OCI-LY7 (cell line): ENCODE results near the gene DCAF15. TPM values are rescaled to one million over a fixed set of nuclear protein-coding genes. Genes with fewer than 3 reads are reported as not detected.

Experiments used
- BruUV-seq: library from RNA; stranded (reverse); fragments of 400-500 nt; replicated peaks from 2 replicates; lab custom pipeline; 2021; lab: Mats Ljungman, UMichigan
- CTCF ChIA-PET: fragments of 300-600 bp; sonication (Branson Sonifier 250); formaldehyde crosslinking; loops from one replicate; lab custom pipeline; 2022; ENCODE audit warnings: antibody characterized with exemption; ENCODE audit not compliant: unreplicated experiment; lab: Charles Lee
- POLR2A ChIA-PET: fragments of 300-600 bp; sonication (Branson Sonifier 250); formaldehyde crosslinking; loops from one replicate; lab custom pipeline; 2022; ENCODE audit warnings: antibody characterized with exemption; lab: Charles Lee
- DNase-seq: peaks from one replicate; pipeline ENCODE4 v3.0.0-alpha.2; 2015; ENCODE audit warnings: low spot score
- H2AFZ ChIP-seq: fragments of 200-600 bp; sonication (generic), shearing (Covaris generic); 2 replicates; pipeline ENCODE4 v1.6.1; 2014; ENCODE audit warnings: mild to moderate bottlenecking, antibody characterized with exemption, low read length, moderate library complexity
- H3K27ac ChIP-seq: fragments of 200-600 bp; sonication (generic); 2 replicates; pipeline ENCODE4 v1.5.1; 2014; ENCODE audit warnings: mixed run types, low read depth, mild to moderate bottlenecking, moderate library complexity, low read length, inconsistent platforms; ENCODE audit not compliant: poor library complexity, severe bottlenecking
- H3K36me3 ChIP-seq: fragments of 200-600 bp; sonication (generic); 2 replicates; pipeline ENCODE4 v1.6.1; 2014; ENCODE audit warnings: mild to moderate bottlenecking, antibody characterized with exemption, low read length, moderate library complexity, mixed read lengths; ENCODE audit not compliant: insufficient read depth
- H3K4me1 ChIP-seq: fragments of 200-600 bp; sonication (generic); 2 replicates; pipeline ENCODE4 v1.5.1; 2014; ENCODE audit warnings: mild to moderate bottlenecking, low read length; ENCODE audit not compliant: insufficient read depth, poor library complexity, severe bottlenecking
- H3K4me2 ChIP-seq: fragments of 200-600 bp; sonication (generic); 2 replicates; pipeline ENCODE4 v1.6.1; 2014; ENCODE audit warnings: mild to moderate bottlenecking, low read length
- H3K4me3 ChIP-seq: fragments of 200-600 bp; sonication (generic); 2 replicates; pipeline ENCODE4 v1.5.1; 2014; ENCODE audit warnings: mild to moderate bottlenecking, low read depth, low read length; ENCODE audit not compliant: poor library complexity, severe bottlenecking
- H3K79me2 ChIP-seq: fragments of 200-600 bp; sonication (generic); 2 replicates; pipeline ENCODE4 v1.6.1; 2016; ENCODE audit warnings: low read depth, mild to moderate bottlenecking, low read length, moderate library complexity, mixed read lengths; ENCODE audit not compliant: insufficient read depth
- H3K9me2 ChIP-seq: fragments of 200-600 bp; sonication (generic); 2 replicates; pipeline ENCODE4 v1.6.1; 2016; ENCODE audit warnings: mild to moderate bottlenecking, low read length, mixed read lengths; ENCODE audit not compliant: insufficient read depth
- H3K9me3 ChIP-seq: fragments of 200-600 bp; sonication (generic); 2 replicates; pipeline ENCODE4 v1.6.1; 2014; ENCODE audit warnings: mild to moderate bottlenecking, mixed run types, low read length, mixed read lengths
- H4K20me1 ChIP-seq: fragments of 200-600 bp; sonication (generic); 2 replicates; pipeline ENCODE4 v1.6.1; 2014; ENCODE audit warnings: mild to moderate bottlenecking, antibody characterized with exemption, low read length, moderate library complexity, mixed read lengths; ENCODE audit not compliant: insufficient read depth
- EZH2phosphoT487 ChIP-seq: fragments of 200-600 bp; sonication (generic); IDR thresholded peaks from 2 replicates; pipeline ENCODE4 v1.6.1; 2018; ENCODE audit warnings: low read depth, borderline replicate concordance, mild to moderate bottlenecking, mixed run types, antibody characterized with exemption, low read length, moderate library complexity, mixed read lengths
- intact Hi-C: fragments of 100-400 bp; cut with micrococcal nuclease; formaldehyde crosslinking; loops from one replicate; pipeline ENCODE4 v1.10.0; 2022; ENCODE audit not compliant: unreplicated experiment
- total RNA-seq, 2 experiments: library from RNA; depleted of rRNA in 1 of 2; stranded (reverse); fragments of >200 nt in 1 of 2; shearing (Covaris generic) in 1 of 2; gene quantifications; 2 replicates each; pipeline ENCODE4 v1.2.3, GENCODE V29; 2014 to 2022
- TF ChIP-seq, protein P1 (sequence below): fragments of 200-600 bp; sonication (generic); conservative IDR thresholded peaks from 2 replicates; pipeline ENCODE4 v1.5.1; 2014; ENCODE audit warnings: mild to moderate bottlenecking, antibody characterized with exemption, low read length, moderate library complexity, mixed read lengths

The DCAF15 gene
- total RNA-seq, 2 experiments from 2014 or later = 71.3 to 86.2 TPM

DNA sequence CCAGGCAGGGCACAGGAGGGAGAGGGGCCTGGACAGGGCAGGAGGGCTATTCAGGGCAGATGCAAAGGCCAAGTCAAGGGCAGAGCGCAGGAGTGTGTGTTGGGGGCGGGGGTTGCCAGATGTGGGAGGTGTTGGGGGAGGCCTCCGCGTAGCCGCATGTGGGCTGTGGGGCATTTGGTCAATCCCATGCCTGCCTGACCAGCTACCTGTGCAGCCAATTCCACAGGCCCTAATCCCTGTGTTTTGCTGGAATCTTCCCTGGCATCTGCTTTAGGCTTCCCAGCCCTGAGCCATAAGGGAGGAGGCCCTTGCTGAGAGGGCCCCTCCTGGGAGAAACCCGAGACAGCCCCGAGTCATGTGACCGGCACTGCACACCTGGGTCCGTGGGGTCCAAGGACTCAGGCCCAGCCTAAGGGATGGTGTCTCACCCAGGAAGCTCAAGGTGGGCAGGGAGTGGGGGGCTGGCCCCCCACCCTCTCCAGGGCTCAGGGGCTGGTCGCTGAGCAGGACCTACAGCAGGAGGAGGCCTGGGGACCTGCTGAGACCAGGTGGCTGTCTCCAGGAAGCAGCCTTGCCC, 33.5 kb downstream of the DCAF15 start:
- peak; percentile 31 for DNase-seq
- ChIA-PET CTCF (no interaction called here), POLR2A (interaction anchor here (1.0 to 6.1 kb wide), 4 partner anchors 18 to 45 kb away, joined by 3 to 39 read pairs (median 4); partner anchors contain the start of genes DCAF15 and RFX1)
- no peaks in the 10 kb centered on the region for H3K9me3 ChIP-seq
- H3K4me3 ChIP-seq = peak overlapping the region; percentile 67
- H4K20me1 ChIP-seq = no peaks in the 10 kb centered on the region
- peak overlapping the region; percentile 99 for H3K27ac ChIP-seq
- no TSS peak for BruUV-seq
- H2AFZ ChIP-seq = no peak overlapping the region; the same call in 1 of the 2 replicates
- no peaks in the 10 kb centered on the region for H3K9me2 ChIP-seq
- peaks cover 80% of the 10 kb centered on the region for H3K4me1 ChIP-seq
- no peaks in the 10 kb centered on the region for H3K79me2 ChIP-seq
- H3K36me3 ChIP-seq = peaks cover 35% of the 10 kb centered on the region
- intact Hi-C loops = loop anchor here (1.0 to 2.0 kb wide), 3 partner anchors 19 to 46 kb away; partner anchors contain the start of gene DCAF15
- peak overlapping the region; percentile 98 for H3K4me2 ChIP-seq
- TF ChIP-seq, protein P1, sequence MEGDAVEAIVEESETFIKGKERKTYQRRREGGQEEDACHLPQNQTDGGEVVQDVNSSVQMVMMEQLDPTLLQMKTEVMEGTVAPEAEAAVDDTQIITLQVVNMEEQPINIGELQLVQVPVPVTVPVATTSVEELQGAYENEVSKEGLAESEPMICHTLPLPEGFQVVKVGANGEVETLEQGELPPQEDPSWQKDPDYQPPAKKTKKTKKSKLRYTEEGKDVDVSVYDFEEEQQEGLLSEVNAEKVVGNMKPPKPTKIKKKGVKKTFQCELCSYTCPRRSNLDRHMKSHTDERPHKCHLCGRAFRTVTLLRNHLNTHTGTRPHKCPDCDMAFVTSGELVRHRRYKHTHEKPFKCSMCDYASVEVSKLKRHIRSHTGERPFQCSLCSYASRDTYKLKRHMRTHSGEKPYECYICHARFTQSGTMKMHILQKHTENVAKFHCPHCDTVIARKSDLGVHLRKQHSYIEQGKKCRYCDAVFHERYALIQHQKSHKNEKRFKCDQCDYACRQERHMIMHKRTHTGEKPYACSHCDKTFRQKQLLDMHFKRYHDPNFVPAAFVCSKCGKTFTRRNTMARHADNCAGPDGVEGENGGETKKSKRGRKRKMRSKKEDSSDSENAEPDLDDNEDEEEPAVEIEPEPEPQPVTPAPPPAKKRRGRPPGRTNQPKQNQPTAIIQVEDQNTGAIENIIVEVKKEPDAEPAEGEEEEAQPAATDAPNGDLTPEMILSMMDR = no peak
- no peak for TF ChIP-seq EZH2phosphoT487

DNA sequence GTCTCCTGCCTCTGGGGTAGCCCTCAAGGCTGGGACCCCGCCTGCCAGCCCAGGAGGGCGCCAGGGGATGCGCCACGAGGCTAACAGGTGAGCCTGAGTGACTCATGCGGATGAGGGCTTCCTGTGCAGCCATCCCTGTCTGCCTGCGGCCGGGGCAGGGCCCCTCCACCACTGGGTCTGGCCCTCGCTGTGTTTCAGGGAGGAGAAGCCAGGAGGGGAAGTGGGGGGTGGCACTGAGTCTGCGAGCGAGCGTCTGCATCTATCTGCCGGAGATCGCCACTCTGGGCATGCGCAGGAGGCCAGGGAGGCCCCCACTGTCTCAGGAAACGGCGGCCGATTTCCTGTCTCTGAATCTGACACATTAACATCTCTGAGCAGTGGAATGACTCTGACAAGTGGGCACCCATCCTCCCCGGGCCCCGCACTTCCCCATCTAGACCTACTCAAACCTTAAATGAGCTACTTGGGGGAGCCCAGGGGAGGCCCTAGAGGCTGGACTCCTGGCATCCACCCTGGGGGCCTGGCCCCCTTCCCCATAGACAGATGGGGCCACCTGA, 34.1 kb downstream of the DCAF15 start:
- H3K79me2 ChIP-seq = no peaks in the 10 kb centered on the region
- BruUV-seq = no TSS peak
- no peaks in the 10 kb centered on the region for H3K9me3 ChIP-seq
- H3K27ac ChIP-seq = peak overlapping the region; percentile 99
- H3K4me2 ChIP-seq = peak overlapping the region; percentile 98
- H3K4me3 ChIP-seq = peak overlapping the region; percentile 67
- DNase-seq = peak; percentile 98
- TF ChIP-seq, protein P1 = no peak
- no peak for TF ChIP-seq EZH2phosphoT487
- intact Hi-C loops = loop anchor here (1.0 kb wide), 2 partner anchors 19 to 46 kb away; no protein-coding TSS in a partner anchor
- no peaks in the 10 kb centered on the region for H4K20me1 ChIP-seq
- POLR2A ChIA-PET = interaction anchor here (0.5 to 6.1 kb wide), 7 partner anchors 9 to 384 kb away, joined by 3 to 39 read pairs (median 4); partner anchors contain the start of genes ASF1B, DCAF15 and RFX1
- H3K4me1 ChIP-seq = peaks cover 78% of the 10 kb centered on the region
- CTCF ChIA-PET = no interaction called here
- H3K36me3 ChIP-seq = peaks cover 35% of the 10 kb centered on the region
- H2AFZ ChIP-seq = no peak overlapping the region
- H3K9me2 ChIP-seq = no peaks in the 10 kb centered on the region
